ENCODE data around the gene CBX5. TPM values are rescaled to one million over a fixed set of nuclear protein-coding genes. Genes with fewer than 3 reads are reported as not detected.

The CBX5 gene
- total RNA-seq, 4 donors from 2014 or later: 56.2 to 97.4 (median 87.1) TPM

DNA sequence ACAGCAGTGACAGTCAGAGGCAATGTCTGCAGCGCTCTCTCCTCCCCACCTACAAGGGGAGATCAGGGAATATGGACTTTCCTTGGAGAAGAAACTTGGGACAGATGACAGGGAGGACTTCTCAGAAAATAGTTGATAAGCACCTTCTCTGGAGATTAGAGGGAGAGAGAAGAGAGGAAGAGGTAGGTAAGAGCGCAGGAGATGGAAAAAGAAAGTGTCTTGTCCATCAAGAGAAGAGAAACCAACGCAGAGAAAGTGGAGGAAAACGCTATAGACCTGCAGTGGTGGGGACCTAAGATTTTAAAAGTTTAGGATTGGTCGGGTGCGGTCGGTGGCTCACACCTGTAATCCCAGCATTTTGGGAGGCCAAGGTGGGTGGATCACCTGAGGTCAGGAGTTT lies 75.6 kb downstream of the CBX5 start:
- Histone ChIP-seq H3K27me3 (no peaks in the 10 kb centered on the region), H3K4me1 (no peaks in the 10 kb centered on the region), H3K36me3 (no peaks in the 10 kb centered on the region), H3K9me3 (no peaks in the 10 kb centered on the region), H3K27ac (no peak overlapping the region), H3K4me3 (replicated peaks in 1 of 3) (no peak overlapping the region)
- DNase-seq: no peak
- WGBS, 2 donors: 83 to 88% methylated on average over 7 of the region's 7 CpGs
- TF ChIP-seq, protein P1, sequence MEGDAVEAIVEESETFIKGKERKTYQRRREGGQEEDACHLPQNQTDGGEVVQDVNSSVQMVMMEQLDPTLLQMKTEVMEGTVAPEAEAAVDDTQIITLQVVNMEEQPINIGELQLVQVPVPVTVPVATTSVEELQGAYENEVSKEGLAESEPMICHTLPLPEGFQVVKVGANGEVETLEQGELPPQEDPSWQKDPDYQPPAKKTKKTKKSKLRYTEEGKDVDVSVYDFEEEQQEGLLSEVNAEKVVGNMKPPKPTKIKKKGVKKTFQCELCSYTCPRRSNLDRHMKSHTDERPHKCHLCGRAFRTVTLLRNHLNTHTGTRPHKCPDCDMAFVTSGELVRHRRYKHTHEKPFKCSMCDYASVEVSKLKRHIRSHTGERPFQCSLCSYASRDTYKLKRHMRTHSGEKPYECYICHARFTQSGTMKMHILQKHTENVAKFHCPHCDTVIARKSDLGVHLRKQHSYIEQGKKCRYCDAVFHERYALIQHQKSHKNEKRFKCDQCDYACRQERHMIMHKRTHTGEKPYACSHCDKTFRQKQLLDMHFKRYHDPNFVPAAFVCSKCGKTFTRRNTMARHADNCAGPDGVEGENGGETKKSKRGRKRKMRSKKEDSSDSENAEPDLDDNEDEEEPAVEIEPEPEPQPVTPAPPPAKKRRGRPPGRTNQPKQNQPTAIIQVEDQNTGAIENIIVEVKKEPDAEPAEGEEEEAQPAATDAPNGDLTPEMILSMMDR (IDR thresholded peaks at IDR 0.05): no peak
- no peak for TF ChIP-seq POLR2A (IDR thresholded peaks at IDR 0.05)
- intact Hi-C loops (cut with DNase I): loop anchor here (5.0 kb wide), 1 partner anchor 197 kb away; the partner anchor contains the start of gene HOXC8

DNA sequence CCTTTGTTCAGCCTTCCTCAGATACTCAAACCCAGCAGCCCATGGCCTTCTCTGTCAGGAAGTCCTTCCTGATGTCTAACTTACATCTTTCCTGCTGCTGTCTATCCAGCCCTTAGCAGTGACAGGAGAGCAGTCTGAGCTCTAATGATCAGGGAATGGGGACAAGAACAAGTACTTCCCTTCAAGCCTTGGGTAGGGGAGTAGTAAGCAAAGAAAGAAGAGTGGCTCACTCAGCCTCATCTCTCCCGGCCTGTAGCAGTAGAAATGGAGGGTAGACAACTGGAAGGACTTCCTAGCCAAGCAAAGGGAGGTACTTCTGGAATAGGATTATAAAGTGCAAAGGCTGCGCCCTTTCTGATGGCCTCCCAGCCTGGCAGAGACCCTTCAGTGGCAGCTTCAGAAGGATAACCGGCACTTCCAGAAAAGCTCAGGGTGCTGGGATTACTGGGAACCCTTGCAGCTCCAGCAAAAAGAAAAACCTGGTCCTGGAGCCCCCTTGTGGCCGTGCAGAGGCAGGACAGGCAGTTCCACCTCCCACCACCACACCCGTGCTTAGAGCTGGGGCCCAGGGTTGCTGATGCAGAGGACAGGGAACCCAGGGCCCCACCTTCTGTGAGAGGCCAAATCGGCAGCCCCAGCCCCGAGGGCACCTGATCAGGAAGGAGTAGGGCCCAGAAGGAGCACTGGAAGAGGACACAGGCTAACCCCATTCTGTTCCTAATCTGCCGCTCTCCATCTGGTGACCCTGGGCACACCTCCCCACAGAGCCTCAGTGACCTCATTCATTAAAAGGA lies 78.7 kb downstream of the CBX5 start:
- 24 to 29% methylated on average over 6 to 8 of the region's 8 CpGs for WGBS, 2 donors
- intact Hi-C loops (cut with DNase I): loop anchor here (5.0 kb wide), 1 partner anchor 194 kb away; the partner anchor contains the start of gene HOXC8
- Histone ChIP-seq H3K9me3 (no peaks in the 10 kb centered on the region), H3K27ac (no peak overlapping the region), H3K27me3 (no peaks in the 10 kb centered on the region), H3K4me3 (replicated peaks in 1 of 3) (no peak overlapping the region), H3K36me3 (no peaks in the 10 kb centered on the region), H3K4me1 (no peaks in the 10 kb centered on the region)
- peak; percentile 51 to 53 for DNase-seq
- TF ChIP-seq POLR2A (IDR thresholded peaks at IDR 0.05): no peak
- TF ChIP-seq, protein P1 (IDR thresholded peaks at IDR 0.05): peak; percentile 89 to 97 (median 95)

DNA sequence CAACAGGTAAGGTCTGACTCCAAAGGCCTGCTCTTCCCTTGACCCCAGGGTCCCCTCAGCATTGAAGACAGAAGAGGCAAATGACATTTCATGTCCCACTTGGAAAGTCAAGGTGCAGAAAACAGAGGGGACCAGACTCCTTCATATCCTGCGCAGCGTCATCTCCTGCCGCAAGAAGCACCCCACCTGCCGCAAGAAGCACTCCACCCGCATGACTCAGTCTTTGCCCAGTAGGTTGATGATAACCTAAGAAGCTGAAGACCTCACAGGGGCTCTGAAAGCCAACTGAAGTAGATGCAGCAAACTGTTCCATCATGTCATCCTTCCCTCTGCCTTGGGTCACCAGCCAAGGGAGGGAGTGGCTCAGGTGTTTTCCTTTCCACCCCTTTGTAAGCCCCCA lies 79.5 kb downstream of the CBX5 start:
- Histone ChIP-seq H3K4me3 (replicated peaks in 1 of 3) (no peak overlapping the region), H3K9me3 (no peaks in the 10 kb centered on the region), H3K27me3 (no peaks in the 10 kb centered on the region), H3K36me3 (no peaks in the 10 kb centered on the region), H3K27ac (no peak overlapping the region), H3K4me1 (no peaks in the 10 kb centered on the region)
- WGBS, 2 donors: 89 to 96% methylated on average over 5 of the region's 5 CpGs
- no peak for DNase-seq
- intact Hi-C loops (cut with DNase I): loop anchor here (5.0 kb wide), 1 partner anchor 193 kb away; the partner anchor contains the start of gene HOXC8
- TF ChIP-seq POLR2A (IDR thresholded peaks at IDR 0.05): no peak
- TF ChIP-seq, protein P1 (IDR thresholded peaks at IDR 0.05): no peak

DNA sequence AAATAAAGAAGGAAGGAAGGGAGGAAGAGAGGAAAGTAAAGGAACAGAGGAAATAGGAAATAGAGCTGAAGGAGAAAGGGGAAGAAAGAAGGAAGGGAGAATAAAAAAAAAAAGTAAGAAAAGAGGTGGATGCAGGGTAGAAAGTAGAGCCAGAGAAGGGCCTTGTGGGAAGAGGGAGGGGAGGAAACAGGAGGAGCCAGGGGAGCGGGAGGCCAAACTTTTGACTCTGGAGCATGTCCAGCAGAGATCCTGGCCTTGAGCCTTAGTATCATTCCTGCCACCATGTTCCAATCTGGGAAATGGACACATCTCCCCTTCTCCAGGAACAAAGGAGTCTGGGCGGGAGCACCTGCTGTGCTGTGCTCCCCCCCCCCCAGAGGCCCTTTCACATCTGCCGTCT lies 80.0 kb downstream of the CBX5 start:
- H3K9me3 ChIP-seq: no peaks in the 10 kb centered on the region
- intact Hi-C loops (cut with DNase I): loop anchor here (5.0 kb wide), 1 partner anchor 193 kb away; the partner anchor contains the start of gene HOXC8
- WGBS, 2 donors: 46 to 48% methylated on average over 3 of the region's 3 CpGs
- no peak overlapping the region for H3K27ac ChIP-seq
- H3K4me1 ChIP-seq: no peaks in the 10 kb centered on the region
- H3K27me3 ChIP-seq: no peaks in the 10 kb centered on the region
- TF ChIP-seq, protein P1 (IDR thresholded peaks at IDR 0.05): no peak
- TF ChIP-seq POLR2A (IDR thresholded peaks at IDR 0.05): no peak
- no peak for DNase-seq
- H3K4me3 ChIP-seq (replicated peaks in 1 of 3): no peak overlapping the region
- H3K36me3 ChIP-seq: no peaks in the 10 kb centered on the region

DNA sequence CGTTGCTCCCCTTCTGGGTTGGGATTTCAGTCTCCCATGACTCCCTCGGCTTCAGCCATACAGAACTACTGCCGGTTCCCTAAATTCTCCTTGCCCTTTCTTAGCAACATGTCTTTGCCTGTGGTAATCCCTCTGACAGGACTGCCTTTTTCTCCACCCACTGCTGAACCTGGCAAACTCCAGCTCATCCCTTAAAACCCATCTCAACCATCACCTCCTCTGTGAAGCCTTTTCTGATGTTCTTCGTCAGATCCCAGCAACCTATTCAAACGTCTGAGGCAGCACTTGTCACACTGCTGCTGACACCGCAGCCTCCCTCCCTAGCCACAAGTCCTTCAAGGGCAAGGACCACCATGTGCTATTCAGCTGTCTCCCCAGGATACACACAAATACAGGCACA lies 80.9 kb downstream of the CBX5 start:
- no peak for DNase-seq
- Histone ChIP-seq H3K4me1 (no peaks in the 10 kb centered on the region), H3K4me3 (replicated peaks in 1 of 3) (no peak overlapping the region), H3K36me3 (no peaks in the 10 kb centered on the region), H3K27ac (no peak overlapping the region), H3K27me3 (no peaks in the 10 kb centered on the region), H3K9me3 (no peaks in the 10 kb centered on the region)
- intact Hi-C loops (cut with DNase I): no loop called here
- WGBS, 2 donors: 61 to 76% methylated on average over 6 of the region's 6 CpGs
- TF ChIP-seq, protein P1 (IDR thresholded peaks at IDR 0.05): no peak
- no peak for TF ChIP-seq POLR2A (IDR thresholded peaks at IDR 0.05)
